K562 (cell line): ENCODE data around the gene PHF14.
A peak's percentile ranks its signal among the peaks of the same experiment; 100 is the strongest.

Source experiments
- HDAC3 ChIP-seq: fragments of 450-650 bp; IDR thresholded peaks from 2 replicates; pipeline ENCODE4 v1.6.1; 2018; ENCODE audit warnings: borderline replicate concordance, mild to moderate bottlenecking, moderate library complexity; ENCODE audit not compliant: partially characterized antibody
- NCOR1 ChIP-seq: fragments of 450-650 bp; IDR thresholded peaks from 2 replicates; pipeline ENCODE4 v1.6.1; 2016; ENCODE audit warnings: mild to moderate bottlenecking, moderate library complexity
- POLR2A ChIP-seq: fragments of 450-650 bp; conservative IDR thresholded peaks from 2 replicates; pipeline ENCODE4 v1.6.1; 2016
- RAD21 ChIP-seq, 2 experiments: fragments of 250-450 bp in 1 of 2; fragments of 450-650 bp in 1 of 2; sonication (Bioruptor Pico) in 1 of 2; formaldehyde crosslinking in 1 of 2; IDR thresholded peaks in 1 of 2; conservative IDR thresholded peaks in 1 of 2; 2 replicates each; pipeline versions ENCODE4 v1.4.0 to v1.8.0; 2020 to 2022; ENCODE audit warnings: mild to moderate bottlenecking in 2 of 2, moderate library complexity in 1 of 2
- ZFP30 ChIP-seq: fragments of 250-450 bp; sonication (Bioruptor Pico); IDR thresholded peaks from 2 replicates; pipeline ENCODE4 v1.8.0; 2022; ENCODE audit warnings: moderate library complexity, mild to moderate bottlenecking, inconsistent platforms, borderline replicate concordance
- TF ChIP-seq, protein P1 (sequence below): sonication (generic); formaldehyde crosslinking; IDR thresholded peaks from 2 replicates; pipeline ENCODE4 v1.8.0; 2023; ENCODE audit warnings: mild to moderate bottlenecking, missing genetic modification reagents
- TF ChIP-seq, protein P2 (sequence below): fragments of 250-450 bp; sonication (Bioruptor Pico); IDR thresholded peaks from 2 replicates; pipeline ENCODE4 v1.8.0; 2021; ENCODE audit warnings: borderline replicate concordance, mild to moderate bottlenecking, moderate library complexity; ENCODE audit not compliant: poor library complexity, severe bottlenecking
- TF ChIP-seq, protein P3 (sequence below): sonication (generic); formaldehyde crosslinking; IDR thresholded peaks from 2 replicates; pipeline ENCODE4 v1.8.1; 2023; ENCODE audit warnings: mild to moderate bottlenecking, missing genetic modification reagents, moderate library complexity

DNA sequence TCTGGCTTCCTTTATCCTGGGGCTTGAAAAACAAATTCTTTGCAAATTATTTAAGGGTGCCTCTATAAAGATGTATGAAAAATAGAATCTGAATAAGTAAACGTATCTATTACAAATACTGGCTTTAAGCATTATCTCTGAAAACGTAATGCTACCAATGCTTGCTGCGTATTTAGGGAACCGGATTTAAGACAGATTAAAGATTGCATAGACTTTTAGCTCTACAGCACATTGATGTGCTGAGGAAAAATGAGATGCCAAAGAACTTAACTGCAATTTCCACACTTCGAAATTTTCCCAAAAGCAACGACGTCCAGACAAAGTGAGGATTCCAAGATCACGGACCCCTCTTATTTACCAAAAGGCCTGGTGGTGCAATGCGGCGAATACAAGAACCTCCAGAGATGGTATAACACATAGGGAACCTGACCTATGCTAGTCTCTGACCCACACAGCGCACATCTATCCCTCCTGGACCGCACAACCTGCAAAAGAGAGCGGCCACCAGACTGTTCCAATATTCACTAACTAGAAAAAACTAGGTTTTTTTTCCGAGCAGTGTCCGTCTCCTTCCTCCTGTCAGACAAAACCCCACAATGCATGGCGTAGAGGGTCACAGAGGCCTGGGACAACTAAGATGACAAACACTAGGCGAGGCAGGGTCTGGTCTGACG, 34.3 kb upstream of the PHF14 start:
- TF ChIP-seq POLR2A (no peak), ZFP30 (no peak), RAD21 (CRISPR knock-in tag; conservative IDR thresholded peaks at IDR 0.05 in 1 of 2, IDR thresholded peaks at IDR 0.05 in 1 of 2) (0 out of 4 replicates have a peak, but pooled peaks of 1 of the 2 experiments have one; percentile 1), HDAC3 (no peak), NCOR1 (no peak)
- TF ChIP-seq, protein P1, sequence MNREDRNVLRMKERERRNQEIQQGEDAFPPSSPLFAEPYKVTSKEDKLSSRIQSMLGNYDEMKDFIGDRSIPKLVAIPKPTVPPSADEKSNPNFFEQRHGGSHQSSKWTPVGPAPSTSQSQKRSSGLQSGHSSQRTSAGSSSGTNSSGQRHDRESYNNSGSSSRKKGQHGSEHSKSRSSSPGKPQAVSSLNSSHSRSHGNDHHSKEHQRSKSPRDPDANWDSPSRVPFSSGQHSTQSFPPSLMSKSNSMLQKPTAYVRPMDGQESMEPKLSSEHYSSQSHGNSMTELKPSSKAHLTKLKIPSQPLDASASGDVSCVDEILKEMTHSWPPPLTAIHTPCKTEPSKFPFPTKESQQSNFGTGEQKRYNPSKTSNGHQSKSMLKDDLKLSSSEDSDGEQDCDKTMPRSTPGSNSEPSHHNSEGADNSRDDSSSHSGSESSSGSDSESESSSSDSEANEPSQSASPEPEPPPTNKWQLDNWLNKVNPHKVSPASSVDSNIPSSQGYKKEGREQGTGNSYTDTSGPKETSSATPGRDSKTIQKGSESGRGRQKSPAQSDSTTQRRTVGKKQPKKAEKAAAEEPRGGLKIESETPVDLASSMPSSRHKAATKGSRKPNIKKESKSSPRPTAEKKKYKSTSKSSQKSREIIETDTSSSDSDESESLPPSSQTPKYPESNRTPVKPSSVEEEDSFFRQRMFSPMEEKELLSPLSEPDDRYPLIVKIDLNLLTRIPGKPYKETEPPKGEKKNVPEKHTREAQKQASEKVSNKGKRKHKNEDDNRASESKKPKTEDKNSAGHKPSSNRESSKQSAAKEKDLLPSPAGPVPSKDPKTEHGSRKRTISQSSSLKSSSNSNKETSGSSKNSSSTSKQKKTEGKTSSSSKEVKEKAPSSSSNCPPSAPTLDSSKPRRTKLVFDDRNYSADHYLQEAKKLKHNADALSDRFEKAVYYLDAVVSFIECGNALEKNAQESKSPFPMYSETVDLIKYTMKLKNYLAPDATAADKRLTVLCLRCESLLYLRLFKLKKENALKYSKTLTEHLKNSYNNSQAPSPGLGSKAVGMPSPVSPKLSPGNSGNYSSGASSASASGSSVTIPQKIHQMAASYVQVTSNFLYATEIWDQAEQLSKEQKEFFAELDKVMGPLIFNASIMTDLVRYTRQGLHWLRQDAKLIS: no peak
- TF ChIP-seq, protein P2, sequence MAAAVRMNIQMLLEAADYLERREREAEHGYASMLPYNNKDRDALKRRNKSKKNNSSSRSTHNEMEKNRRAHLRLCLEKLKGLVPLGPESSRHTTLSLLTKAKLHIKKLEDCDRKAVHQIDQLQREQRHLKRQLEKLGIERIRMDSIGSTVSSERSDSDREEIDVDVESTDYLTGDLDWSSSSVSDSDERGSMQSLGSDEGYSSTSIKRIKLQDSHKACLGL (CRISPR knock-in tag): no peak
- TF ChIP-seq, protein P3, sequence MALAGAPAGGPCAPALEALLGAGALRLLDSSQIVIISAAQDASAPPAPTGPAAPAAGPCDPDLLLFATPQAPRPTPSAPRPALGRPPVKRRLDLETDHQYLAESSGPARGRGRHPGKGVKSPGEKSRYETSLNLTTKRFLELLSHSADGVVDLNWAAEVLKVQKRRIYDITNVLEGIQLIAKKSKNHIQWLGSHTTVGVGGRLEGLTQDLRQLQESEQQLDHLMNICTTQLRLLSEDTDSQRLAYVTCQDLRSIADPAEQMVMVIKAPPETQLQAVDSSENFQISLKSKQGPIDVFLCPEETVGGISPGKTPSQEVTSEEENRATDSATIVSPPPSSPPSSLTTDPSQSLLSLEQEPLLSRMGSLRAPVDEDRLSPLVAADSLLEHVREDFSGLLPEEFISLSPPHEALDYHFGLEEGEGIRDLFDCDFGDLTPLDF: no peak
